GM20000 (cell line): Measurements from ENCODE around the gene SLC38A6.
"Not testable (repeated sequence)": the region's sequence is repeated elsewhere in the genome, so short reads cannot be mapped to it uniquely, and the experiment has no call there.

ENCODE experiments used
- DNase-seq: peaks from one replicate; pipeline ENCODE4 v3.0.0; 2012; ENCODE audit warnings: low spot score
- TF ChIP-seq, protein P1 (sequence below): IDR thresholded peaks from 2 replicates; pipeline ENCODE4 v1.5.1; 2012; ENCODE audit warnings: mild to moderate bottlenecking, control low read depth; ENCODE audit errors: extremely low read depth, missing control alignments

SLC38A6 gene

DNA sequence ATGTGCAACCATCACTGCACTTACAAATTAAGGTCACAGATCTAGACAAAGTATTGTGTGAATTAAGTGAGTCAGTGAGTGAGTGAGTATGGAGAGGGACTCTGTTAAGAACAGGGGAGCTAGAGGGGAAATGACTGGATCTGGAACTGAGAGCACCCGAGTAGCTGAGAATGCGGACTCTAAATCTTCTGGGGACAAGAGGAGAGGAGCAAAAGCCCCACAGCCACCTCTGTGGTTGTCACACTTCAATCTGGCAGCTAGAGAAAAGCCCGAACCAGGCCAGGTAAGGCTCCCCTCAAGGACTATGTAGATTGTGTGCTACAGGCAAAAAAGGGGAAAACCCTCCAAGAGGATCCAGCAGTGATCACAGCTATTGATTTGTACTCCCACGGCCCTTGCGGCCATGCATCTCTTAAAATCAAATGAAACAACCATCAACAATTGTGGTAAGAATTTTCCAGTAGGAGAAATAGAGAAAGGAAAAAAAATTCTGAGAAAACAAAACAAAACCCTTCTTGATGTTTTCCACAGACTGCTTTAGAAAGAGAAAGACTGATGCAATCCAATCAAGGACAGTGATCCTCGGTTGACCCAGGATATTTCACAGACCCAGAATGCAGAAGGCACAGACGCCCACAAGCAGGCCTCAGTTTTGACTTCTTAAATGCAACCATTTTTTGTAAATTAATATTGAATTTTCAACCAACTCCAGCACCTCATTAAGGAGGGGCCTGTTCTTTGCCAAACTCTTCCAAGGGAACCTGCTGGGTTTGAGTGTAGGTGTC lies 109.6 kb downstream of the SLC38A6 start:
- DNase-seq = peak; percentile 40

DNA sequence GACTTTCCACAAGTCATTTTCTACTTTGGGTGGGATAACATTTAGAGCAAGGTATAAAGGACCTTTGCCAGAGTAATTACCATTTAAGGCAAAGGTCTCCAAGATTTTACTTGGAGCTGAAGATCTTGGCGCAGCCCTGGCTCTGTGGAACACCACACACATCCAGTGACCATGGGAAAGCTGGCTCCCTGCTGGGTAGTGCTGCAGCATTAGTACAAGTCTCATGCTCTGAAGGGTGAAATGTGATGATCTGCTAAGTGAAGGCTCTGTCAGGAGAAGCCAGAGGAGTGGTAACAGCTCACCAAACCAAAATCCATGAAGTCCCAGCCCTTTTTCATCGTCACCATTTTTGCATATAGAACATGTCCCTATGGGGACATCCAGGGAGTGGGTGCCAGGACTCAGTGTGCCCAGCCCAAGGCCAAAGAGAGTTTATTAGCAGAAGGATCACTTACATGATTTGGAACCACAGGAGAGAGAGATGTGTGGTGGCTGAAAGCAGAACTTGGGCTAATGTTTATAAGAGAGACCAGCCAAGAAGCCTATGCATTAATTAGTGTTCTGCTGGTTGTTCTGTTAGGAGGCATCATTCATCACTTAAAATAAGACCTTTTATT lies 110.7 kb downstream of the SLC38A6 start:
- no peak for DNase-seq
- TF ChIP-seq, protein P1, sequence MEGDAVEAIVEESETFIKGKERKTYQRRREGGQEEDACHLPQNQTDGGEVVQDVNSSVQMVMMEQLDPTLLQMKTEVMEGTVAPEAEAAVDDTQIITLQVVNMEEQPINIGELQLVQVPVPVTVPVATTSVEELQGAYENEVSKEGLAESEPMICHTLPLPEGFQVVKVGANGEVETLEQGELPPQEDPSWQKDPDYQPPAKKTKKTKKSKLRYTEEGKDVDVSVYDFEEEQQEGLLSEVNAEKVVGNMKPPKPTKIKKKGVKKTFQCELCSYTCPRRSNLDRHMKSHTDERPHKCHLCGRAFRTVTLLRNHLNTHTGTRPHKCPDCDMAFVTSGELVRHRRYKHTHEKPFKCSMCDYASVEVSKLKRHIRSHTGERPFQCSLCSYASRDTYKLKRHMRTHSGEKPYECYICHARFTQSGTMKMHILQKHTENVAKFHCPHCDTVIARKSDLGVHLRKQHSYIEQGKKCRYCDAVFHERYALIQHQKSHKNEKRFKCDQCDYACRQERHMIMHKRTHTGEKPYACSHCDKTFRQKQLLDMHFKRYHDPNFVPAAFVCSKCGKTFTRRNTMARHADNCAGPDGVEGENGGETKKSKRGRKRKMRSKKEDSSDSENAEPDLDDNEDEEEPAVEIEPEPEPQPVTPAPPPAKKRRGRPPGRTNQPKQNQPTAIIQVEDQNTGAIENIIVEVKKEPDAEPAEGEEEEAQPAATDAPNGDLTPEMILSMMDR = no peak

More for the DNA sequence above, 109.6 kb downstream of the SLC38A6 start:
- TF ChIP-seq, protein P1 = no peak

DNA sequence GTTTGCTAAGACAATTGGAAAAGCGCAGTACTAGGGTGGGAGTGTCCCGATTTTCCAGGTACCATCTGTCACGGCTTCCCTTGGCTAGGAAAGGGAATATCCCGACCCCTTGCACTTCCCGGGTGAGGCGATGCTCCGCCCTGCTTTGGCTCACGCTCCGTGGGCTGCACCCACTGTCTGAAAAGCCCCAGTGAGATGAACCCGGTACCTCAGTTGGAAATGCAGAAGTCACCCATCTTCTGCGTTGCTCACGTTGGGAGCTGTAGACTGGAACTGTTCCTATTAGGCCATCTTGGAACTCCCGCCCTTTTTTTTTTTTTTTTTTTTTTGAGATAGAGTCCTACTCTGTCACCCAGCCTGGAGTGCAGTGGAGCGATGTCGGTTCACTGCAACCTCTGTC lies 117.1 kb downstream of the SLC38A6 start:
- not testable (repeated sequence) for DNase-seq

DNA sequence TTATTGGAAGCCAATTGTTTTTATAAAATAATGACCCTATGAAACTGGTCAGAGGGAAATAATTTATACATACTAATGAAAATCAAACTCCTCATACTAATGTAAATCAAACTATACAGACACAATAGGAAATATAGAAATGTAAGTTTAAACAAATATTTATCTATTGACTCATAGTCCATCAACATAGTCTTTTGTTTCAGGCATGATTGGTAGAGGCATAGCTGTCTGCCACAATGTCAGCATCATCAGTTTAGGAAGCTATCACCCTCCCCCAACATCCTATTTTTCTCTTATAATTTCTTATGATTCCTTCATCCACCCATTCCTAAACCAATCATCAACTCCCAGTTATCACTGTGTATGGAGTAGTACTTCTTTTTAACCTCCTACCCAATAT lies 117.7 kb downstream of the SLC38A6 start:
- no peak for DNase-seq
- TF ChIP-seq, protein P1 = no peak

DNA sequence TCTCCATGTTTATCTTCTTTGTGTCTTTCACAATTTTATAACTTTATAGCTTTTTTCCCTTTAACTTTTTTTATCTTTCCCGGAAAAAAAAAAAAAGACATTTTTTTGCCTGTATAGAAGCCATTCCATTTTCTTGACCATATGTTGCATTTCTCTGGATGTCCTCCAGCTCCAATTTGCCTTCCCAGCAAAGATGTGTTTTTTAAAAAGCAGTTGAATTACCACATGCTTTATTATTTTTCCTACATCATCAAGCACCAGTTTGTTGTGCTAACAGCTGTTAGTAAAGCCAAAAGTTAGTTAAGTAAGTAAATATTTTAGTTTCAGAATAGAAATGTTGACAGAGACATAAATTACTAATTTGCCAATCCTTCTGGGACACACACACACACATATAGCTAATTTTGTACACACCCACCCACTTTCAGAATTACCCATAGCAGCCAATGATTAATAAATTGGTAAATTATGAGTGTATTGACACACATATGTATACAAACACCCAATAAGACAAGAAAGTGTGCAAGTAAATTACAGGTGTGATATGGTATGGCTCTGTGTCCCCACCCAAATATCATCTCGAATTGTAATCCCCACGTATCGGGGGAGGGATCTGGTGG lies 118.3 kb downstream of the SLC38A6 start:
- TF ChIP-seq, protein P1 = no peak
- no peak for DNase-seq

DNA sequence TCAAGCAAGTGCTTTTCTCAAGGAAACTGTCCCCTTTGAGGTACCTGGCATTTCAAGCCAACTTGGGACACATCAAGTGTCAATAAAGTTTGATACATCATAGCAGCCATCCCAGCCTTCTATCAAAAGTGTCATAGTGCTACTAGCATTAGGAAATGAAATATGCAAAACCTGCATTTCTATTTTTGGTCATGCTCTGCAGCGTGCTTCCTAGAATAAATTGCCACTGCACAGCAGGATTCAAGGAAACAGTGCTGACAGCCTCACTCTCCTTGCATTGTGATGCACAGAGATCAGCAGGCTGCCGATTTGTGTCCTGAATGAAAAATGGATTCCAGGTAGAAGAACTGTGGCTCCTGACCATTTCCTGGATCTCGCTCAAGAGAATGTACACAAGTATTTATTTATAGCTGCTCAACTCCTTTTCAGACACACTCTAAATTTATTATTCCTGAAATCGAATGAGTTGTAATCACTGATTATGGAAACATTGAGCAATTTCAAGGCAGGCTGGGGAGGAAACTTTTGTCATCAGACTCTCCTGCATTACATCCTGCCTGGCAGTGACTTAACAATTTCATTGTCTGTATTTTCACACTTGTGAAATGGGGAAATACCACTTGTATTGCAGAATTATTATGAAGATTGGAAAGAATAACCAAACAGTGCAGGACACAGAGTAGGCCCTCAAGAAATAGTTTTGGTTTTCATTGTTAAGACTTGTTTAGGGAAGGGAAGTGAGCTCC lies 120.9 kb downstream of the SLC38A6 start:
- peak; percentile 23 for DNase-seq
- TF ChIP-seq, protein P1 = no peak
